ENCODE data around the gene SMOC2. TPM values are rescaled to one million over a fixed set of nuclear protein-coding genes. Genes with fewer than 3 reads are reported as not detected.

The SMOC2 gene
- polyA plus RNA-seq, 3 donors: not detected

DNA sequence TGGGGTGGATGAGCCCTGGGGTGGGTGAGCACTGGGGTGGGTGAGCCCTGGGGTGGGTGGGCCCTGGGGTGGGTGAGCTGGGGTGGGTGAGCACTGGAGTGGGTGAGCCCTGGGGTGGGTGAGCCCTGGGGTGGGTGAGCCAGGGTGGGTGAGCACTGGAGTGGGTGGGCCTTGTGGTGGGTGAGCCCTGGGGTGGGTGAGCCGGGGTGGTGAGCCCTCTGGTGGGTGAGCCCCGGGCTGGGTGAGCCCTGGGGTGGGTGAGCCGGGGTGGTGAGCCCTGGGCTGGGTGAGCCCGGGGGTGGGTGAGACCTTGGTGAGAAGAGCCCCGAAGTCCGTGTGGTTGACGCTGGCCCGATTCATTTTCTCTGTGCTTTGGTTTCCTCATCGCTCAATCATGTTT lies 18.6 kb downstream of the SMOC2 start:
- 80% methylated on average over 1 of the region's 9 CpGs for WGBS (ENCODE audit: insufficient coverage)
- H3K9me3 Mint-ChIP-seq: peaks cover 0 to 7% (median 4%) of the 10 kb centered on the region in 7 donors

DNA sequence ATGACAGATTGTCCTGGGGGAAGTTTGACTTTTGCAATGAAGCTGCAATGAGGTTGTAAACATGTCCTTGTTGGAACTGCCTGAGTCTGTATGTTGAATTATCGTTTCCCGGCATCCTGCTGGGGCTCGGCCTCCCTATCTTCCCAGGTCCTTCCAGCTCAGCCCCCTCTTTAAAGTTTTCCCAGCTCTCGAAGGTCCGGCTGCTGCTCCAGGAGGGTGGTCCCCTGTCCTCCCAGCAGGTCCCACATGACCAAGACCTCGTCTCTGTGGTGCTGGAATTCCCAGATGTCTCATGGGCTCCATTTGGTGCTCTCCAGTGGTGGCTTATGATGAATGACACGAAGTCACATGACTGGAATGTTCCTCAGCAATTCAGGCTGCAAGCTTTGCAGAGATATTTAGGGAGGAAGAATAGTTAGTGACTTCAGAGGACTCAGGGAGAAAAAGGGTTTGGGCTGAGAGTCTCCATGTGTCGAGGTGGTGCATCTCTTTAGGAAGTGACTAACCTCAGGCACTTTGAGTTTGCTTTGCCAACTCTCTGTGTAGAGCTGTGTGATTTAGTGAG lies 21.4 kb downstream of the SMOC2 start:
- no peak overlapping the region for H3K27ac ChIP-seq (ENCODE audit: low read depth in 1 of 2, low read length in 2 of 2)
- H3K4me2 ChIP-seq (replicated peaks; ENCODE audit: extremely low read depth, low read length, poor library complexity, severe bottlenecking): no peak overlapping the region
- 75% methylated on average over 6 of the region's 8 CpGs for WGBS (ENCODE audit: insufficient coverage)
- H3K27ac Mint-ChIP-seq: no peak overlapping the region
- H3K9ac ChIP-seq (ENCODE audit: insufficient read depth, low read length, poor library complexity, severe bottlenecking): no peak overlapping the region
- H3K4me3 ChIP-seq (replicated peaks in 1 of 3; ENCODE audit: low read depth in 2 of 3, low read length in 3 of 3): no peak overlapping the region
- DNase-seq: no peak
- H3K27me3 ChIP-seq (ENCODE audit: control insufficient read depth in 2 of 2, insufficient read depth in 2 of 2, low read length in 2 of 2): no peaks in the 10 kb centered on the region
- TF ChIP-seq, protein P1, sequence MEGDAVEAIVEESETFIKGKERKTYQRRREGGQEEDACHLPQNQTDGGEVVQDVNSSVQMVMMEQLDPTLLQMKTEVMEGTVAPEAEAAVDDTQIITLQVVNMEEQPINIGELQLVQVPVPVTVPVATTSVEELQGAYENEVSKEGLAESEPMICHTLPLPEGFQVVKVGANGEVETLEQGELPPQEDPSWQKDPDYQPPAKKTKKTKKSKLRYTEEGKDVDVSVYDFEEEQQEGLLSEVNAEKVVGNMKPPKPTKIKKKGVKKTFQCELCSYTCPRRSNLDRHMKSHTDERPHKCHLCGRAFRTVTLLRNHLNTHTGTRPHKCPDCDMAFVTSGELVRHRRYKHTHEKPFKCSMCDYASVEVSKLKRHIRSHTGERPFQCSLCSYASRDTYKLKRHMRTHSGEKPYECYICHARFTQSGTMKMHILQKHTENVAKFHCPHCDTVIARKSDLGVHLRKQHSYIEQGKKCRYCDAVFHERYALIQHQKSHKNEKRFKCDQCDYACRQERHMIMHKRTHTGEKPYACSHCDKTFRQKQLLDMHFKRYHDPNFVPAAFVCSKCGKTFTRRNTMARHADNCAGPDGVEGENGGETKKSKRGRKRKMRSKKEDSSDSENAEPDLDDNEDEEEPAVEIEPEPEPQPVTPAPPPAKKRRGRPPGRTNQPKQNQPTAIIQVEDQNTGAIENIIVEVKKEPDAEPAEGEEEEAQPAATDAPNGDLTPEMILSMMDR (IDR thresholded peaks at IDR 0.05): no peak
- no peaks in the 10 kb centered on the region for H3K36me3 ChIP-seq (replicated peaks in 1 of 2; ENCODE audit: control insufficient read depth in 1 of 2, insufficient read depth in 2 of 2, low read length in 2 of 2)
- no peak overlapping the region for H2AFZ ChIP-seq (ENCODE audit: insufficient read depth, low read depth, low read length, poor library complexity, severe bottlenecking)
- H3K36me3 Mint-ChIP-seq: no peaks in the 10 kb centered on the region
- no peaks in the 10 kb centered on the region for H3K79me2 ChIP-seq (ENCODE audit: insufficient read depth, low read length)
- no peaks in the 10 kb centered on the region for H3K4me1 ChIP-seq (ENCODE audit: control insufficient read depth in 1 of 2, insufficient read depth in 2 of 2, low read length in 2 of 2)
- H3K9me3 Mint-ChIP-seq: peaks cover 0 to 8% (median 4%) of the 10 kb centered on the region in 7 donors
- H3K27me3 Mint-ChIP-seq (ENCODE audit: low read depth in 3 of 3): peaks cover 0 to 5% (median 4%) of the 10 kb centered on the region in 3 donors
- no peaks in the 10 kb centered on the region for H3K4me1 Mint-ChIP-seq
- H4K20me1 ChIP-seq (ENCODE audit: insufficient read depth, low read length): no peaks in the 10 kb centered on the region
- intact Hi-C loops (cut with micrococcal nuclease): no loop called here
- no peak overlapping the region for H3K4me3 Mint-ChIP-seq
- no peaks in the 10 kb centered on the region for H3K9me3 ChIP-seq (replicated peaks in 1 of 2; ENCODE audit: control insufficient read depth in 1 of 2, insufficient read depth in 1 of 2, low read length in 2 of 2)

More for the DNA sequence above, 18.6 kb downstream of the SMOC2 start:
- Histone ChIP-seq H3K27me3 (ENCODE audit: control insufficient read depth in 2 of 2, insufficient read depth in 2 of 2, low read length in 2 of 2) (no peaks in the 10 kb centered on the region), H4K20me1 (ENCODE audit: insufficient read depth, low read length) (no peaks in the 10 kb centered on the region), H3K4me1 (ENCODE audit: control insufficient read depth in 1 of 2, insufficient read depth in 2 of 2, low read length in 2 of 2) (no peaks in the 10 kb centered on the region), H2AFZ (ENCODE audit: insufficient read depth, low read depth, low read length, poor library complexity, severe bottlenecking) (no peak overlapping the region), H3K27ac (ENCODE audit: low read depth in 1 of 2, low read length in 2 of 2) (no peak overlapping the region), H3K9me3 (replicated peaks in 1 of 2; ENCODE audit: control insufficient read depth in 1 of 2, insufficient read depth in 1 of 2, low read length in 2 of 2) (no peaks in the 10 kb centered on the region), H3K79me2 (ENCODE audit: insufficient read depth, low read length) (no peaks in the 10 kb centered on the region), H3K4me2 (replicated peaks; ENCODE audit: extremely low read depth, low read length, poor library complexity, severe bottlenecking) (no peak overlapping the region), H3K9ac (ENCODE audit: insufficient read depth, low read length, poor library complexity, severe bottlenecking) (no peak overlapping the region), H3K4me3 (replicated peaks in 1 of 3; ENCODE audit: low read depth in 2 of 3, low read length in 3 of 3) (no peak overlapping the region), H3K36me3 (replicated peaks in 1 of 2; ENCODE audit: control insufficient read depth in 1 of 2, insufficient read depth in 2 of 2, low read length in 2 of 2) (no peaks in the 10 kb centered on the region)
- H3K4me1 Mint-ChIP-seq: no peaks in the 10 kb centered on the region
- no peak overlapping the region for H3K27ac Mint-ChIP-seq
- H3K27me3 Mint-ChIP-seq (ENCODE audit: low read depth in 3 of 3): peaks cover 0 to 8% (median under 1%) of the 10 kb centered on the region in 3 donors
- intact Hi-C loops (cut with micrococcal nuclease): no loop called here
- TF ChIP-seq, protein P1 (IDR thresholded peaks at IDR 0.05): no peak
- H3K36me3 Mint-ChIP-seq: no peaks in the 10 kb centered on the region
- H3K4me3 Mint-ChIP-seq: no peak overlapping the region
- no peak for DNase-seq

Measured in CD14-positive monocyte (primary cell).